AG20443 (cell line): ENCODE results near the gene HIP1.
A peak's percentile ranks its signal among the peaks of the same experiment; 100 is the strongest.
"Not testable (repeated sequence)": the region's sequence is repeated elsewhere in the genome, so short reads cannot be mapped to it uniquely, and the experiment has no call there.

Experiments
- DNase-seq: peaks from one replicate; pipeline ENCODE4 v3.0.0; 2012; ENCODE audit warnings: low spot score, mixed read lengths

HIP1 gene

GRCh38 chr7:75738604-75738974, at the start of gene HIP1:
HIP1 (minus strand) TSS chr7:75738941; CDS start chr7:75738920, 21 bp downstream.
- no peak for DNase-seq

- DNase-seq = not testable (repeated sequence)
Observed at GRCh38 chr7:75788154-75788847, 49.6 kb upstream of the HIP1 start.

GRCh38 chr7:75783058-75783457, 44.3 kb upstream of the HIP1 start:
- DNase-seq = not testable (repeated sequence)

GRCh38 chr7:75780647-75781273, 42.0 kb upstream of the HIP1 start:
- not testable (repeated sequence) for DNase-seq

GRCh38 chr7:75779516-75779915, 40.8 kb upstream of the HIP1 start:
- DNase-seq = not testable (repeated sequence)

GRCh38 chr7:75779035-75779434, 40.3 kb upstream of the HIP1 start:
- DNase-seq = not testable (repeated sequence)

GRCh38 chr7:75776295-75776971, 37.7 kb upstream of the HIP1 start:
- peak; percentile 75 for DNase-seq

GRCh38 chr7:75773958-75774357, 35.2 kb upstream of the HIP1 start:
- DNase-seq = not testable (repeated sequence)

- peak; percentile 73 for DNase-seq
Observed at GRCh38 chr7:75772081-75773077, 33.6 kb upstream of the HIP1 start, which contains the start of gene CCL26. CCL26 (minus strand) TSS chr7:75772211; CDS start chr7:75772176, 35 bp downstream.

- DNase-seq = no peak
Observed at GRCh38 chr7:75771224-75771623, 32.5 kb upstream of the HIP1 start.

- peak; percentile 84 for DNase-seq
Observed at GRCh38 chr7:75762350-75762917, 23.7 kb upstream of the HIP1 start.

- DNase-seq = not testable (repeated sequence)
Observed at GRCh38 chr7:75761801-75762200, 23.1 kb upstream of the HIP1 start.

GRCh38 chr7:75758491-75758890, 19.8 kb upstream of the HIP1 start:
- DNase-seq = no peak

GRCh38 chr7:75757860-75758259, 19.1 kb upstream of the HIP1 start:
- no peak for DNase-seq

GRCh38 chr7:75756991-75757676, 18.4 kb upstream of the HIP1 start:
- DNase-seq = peak; percentile 68

GRCh38 chr7:75756206-75756990, 17.7 kb upstream of the HIP1 start:
- no peak for DNase-seq

- DNase-seq = no peak
Observed at GRCh38 chr7:75743455-75743859, 4.7 kb upstream of the HIP1 start.

GRCh38 chr7:75740846-75741497, 2.2 kb upstream of the HIP1 start:
- DNase-seq = no peak
